ENCODE measurements around the gene IMMT. TPM values are rescaled to one million over a fixed set of nuclear protein-coding genes. Genes with fewer than 3 reads are reported as not detected.

IMMT gene
- total and polyA plus RNA-seq, 9 of the 15 experiments (the other 6 are each of a cell fraction or from before 2014, with no cell fraction given) = 119 to 294 (median 140) TPM

- TF ChIP-seq ZNF318 (IDR thresholded peaks at IDR 0.05; ENCODE audit: borderline replicate concordance in 1 of 2, low read depth in 1 of 2) (no peak), SUPT5H (IDR thresholded peaks at IDR 0.05) (peak; percentile 98), NR3C1 (CRISPR knock-in tag; IDR thresholded peaks at IDR 0.05) (no peak), PURB (CRISPR knock-in tag; IDR thresholded peaks at IDR 0.05; ENCODE audit: low read depth) (no peak), PBX2 (CRISPR knock-in tag; IDR thresholded peaks at IDR 0.05; ENCODE audit: low read depth) (no peak), PBX2 (tag; conservative IDR thresholded peaks at IDR 0.05; ENCODE audit: low read depth) (no peak), LCOR (CRISPR knock-in tag; IDR thresholded peaks at IDR 0.05) (peak; percentile 28; the same call in 1 of the 2 replicates), CHD4 (IDR thresholded peaks at IDR 0.05; ENCODE audit: insufficient read depth, insufficient replicate concordance, low read depth, low read length, poor library complexity, severe bottlenecking) (no peak), IRF9 (tag; IDR thresholded peaks at IDR 0.05) (no peak), ZNF431 (CRISPR knock-in tag; IDR thresholded peaks at IDR 0.05) (no peak), ZNF444 (CRISPR knock-in tag; IDR thresholded peaks at IDR 0.05) (no peak), ZNF311 (CRISPR knock-in tag; IDR thresholded peaks at IDR 0.05) (no peak), ZNF277 (CRISPR knock-in tag; IDR thresholded peaks at IDR 0.05; ENCODE audit: borderline replicate concordance) (no peak)
Measured at GRCh38 chr2:86105969-86106945, 89.0 kb downstream of the IMMT start, which contains the start of gene PTCD3 (continued).

Data from K562 (cell line).